H9 (cell line): Measurements from ENCODE around the gene AFDN. TPM values are rescaled to one million over a fixed set of nuclear protein-coding genes. Genes with fewer than 3 reads are reported as not detected.

ENCODE experiments used
- DNase-seq: peaks from one replicate; pipeline ENCODE4 v3.0.0-alpha.2; 2017
- H2AFZ ChIP-seq: one replicate; pipeline ENCODE4 v1.6.1; 2013; ENCODE audit warnings: mild to moderate bottlenecking, low read length, control low read depth, moderate library complexity
- H2AK5ac ChIP-seq: 2 replicates; pipeline ENCODE4 v1.6.1; 2013; ENCODE audit warnings: low read length, control low read depth, mixed read lengths; ENCODE audit not compliant: insufficient read length
- H2BK120ac ChIP-seq: one replicate; pipeline ENCODE4 v1.6.1; 2013; ENCODE audit warnings: low read depth, mild to moderate bottlenecking, low read length, control low read depth, inconsistent platforms; ENCODE audit not compliant: poor library complexity, severe bottlenecking
- H2BK12ac ChIP-seq: 2 replicates; pipeline ENCODE4 v1.6.1; 2013; ENCODE audit warnings: low read length, control low read depth, mixed read lengths, low read depth; ENCODE audit not compliant: insufficient read length
- H2BK15ac ChIP-seq: 2 replicates; pipeline ENCODE4 v1.6.1; 2013; ENCODE audit warnings: low read depth, low read length, control low read depth
- H2BK20ac ChIP-seq: one replicate; pipeline ENCODE4 v1.6.1; 2013; ENCODE audit warnings: low read depth, mild to moderate bottlenecking, low read length, control low read depth, inconsistent platforms; ENCODE audit not compliant: poor library complexity, severe bottlenecking
- H2BK5ac ChIP-seq: 2 replicates; pipeline ENCODE4 v1.6.1; 2013; ENCODE audit warnings: low read length, control low read depth, mixed read lengths; ENCODE audit not compliant: insufficient read length
- H3K14ac ChIP-seq: 2 replicates; pipeline ENCODE4 v1.6.1; 2013; ENCODE audit warnings: low read length, control low read depth; ENCODE audit not compliant: insufficient read depth
- H3K18ac ChIP-seq: 2 replicates; pipeline ENCODE4 v1.6.1; 2013; ENCODE audit warnings: low read depth, mild to moderate bottlenecking, mixed read lengths, low read length, control low read depth; ENCODE audit not compliant: insufficient read length
- H3K23ac ChIP-seq: 2 replicates; pipeline ENCODE4 v1.6.1; 2013; ENCODE audit warnings: low read length, control low read depth, mixed read lengths, low read depth; ENCODE audit not compliant: insufficient read length
- H3K23me2 ChIP-seq: 2 replicates; pipeline ENCODE4 v1.6.1; 2013; ENCODE audit warnings: low read depth, mild to moderate bottlenecking, mixed read lengths, low read length, control low read depth; ENCODE audit not compliant: insufficient read length, poor library complexity, severe bottlenecking
- H3K27ac ChIP-seq: 2 replicates; pipeline ENCODE4 v1.5.1; 2013; ENCODE audit warnings: low read length, control low read depth, mixed read lengths, low read depth; ENCODE audit not compliant: insufficient read length
- H3K27me3 ChIP-seq: 2 replicates; pipeline ENCODE4 v1.6.1; 2013; ENCODE audit warnings: low read length, control low read depth, inconsistent platforms; ENCODE audit not compliant: insufficient read depth
- H3K4ac ChIP-seq: 2 replicates; pipeline ENCODE4 v1.6.1; 2013; ENCODE audit warnings: low read depth, mild to moderate bottlenecking, control low read depth, inconsistent platforms, low read length, moderate library complexity
- H3K4me1 ChIP-seq: 2 replicates; pipeline ENCODE4 v1.6.1; 2013; ENCODE audit warnings: low read length, control low read depth, inconsistent platforms; ENCODE audit not compliant: insufficient read depth
- H3K4me2 ChIP-seq: 2 replicates; pipeline ENCODE4 v1.6.1; 2013; ENCODE audit warnings: low read length, control low read depth, mixed read lengths; ENCODE audit not compliant: insufficient read length, insufficient read depth
- H3K56ac ChIP-seq: 2 replicates; pipeline ENCODE4 v1.6.1; 2013; ENCODE audit warnings: low read depth, mild to moderate bottlenecking, mixed read lengths, low read length, control low read depth; ENCODE audit not compliant: insufficient read length
- H3K79me1 ChIP-seq: 2 replicates; pipeline ENCODE4 v1.6.1; 2013; ENCODE audit warnings: low read depth, mild to moderate bottlenecking, moderate library complexity, low read length, control low read depth, inconsistent platforms; ENCODE audit not compliant: insufficient read depth, poor library complexity, severe bottlenecking
- H3K79me2 ChIP-seq: 2 replicates; pipeline ENCODE4 v1.6.1; 2013; ENCODE audit warnings: low read length, control low read depth, inconsistent platforms; ENCODE audit not compliant: insufficient read depth
- H3K9ac ChIP-seq: 2 replicates; pipeline ENCODE4 v1.6.1; 2013; ENCODE audit warnings: low read length, control low read depth, mixed read lengths; ENCODE audit not compliant: insufficient read length; ENCODE audit errors: extremely low read depth
- H3K9me3 ChIP-seq: one replicate; pipeline ENCODE4 v1.6.1; 2013; ENCODE audit warnings: low read depth, low read length, inconsistent platforms; ENCODE audit not compliant: control insufficient read depth
- H3T11ph ChIP-seq: one replicate; pipeline ENCODE4 v1.6.1; 2013; ENCODE audit warnings: mild to moderate bottlenecking, low read length, control low read depth, inconsistent platforms
- H4K20me1 ChIP-seq: one replicate; pipeline ENCODE4 v1.6.1; 2013; ENCODE audit not compliant: control insufficient read depth, insufficient read length, insufficient read depth
- H4K5ac ChIP-seq: 2 replicates; pipeline ENCODE4 v1.6.1; 2013; ENCODE audit warnings: low read depth, mild to moderate bottlenecking, mixed read lengths, low read length, control low read depth; ENCODE audit not compliant: insufficient read length
- H4K8ac ChIP-seq: replicated peaks from 2 replicates; pipeline ENCODE4 v1.6.1; 2013; ENCODE audit warnings: low read length, control low read depth, mixed read lengths, low read depth; ENCODE audit not compliant: insufficient read length
- H4K91ac ChIP-seq: 2 replicates; pipeline ENCODE4 v1.6.1; 2013; ENCODE audit warnings: low read depth, mild to moderate bottlenecking, moderate library complexity, mixed read lengths, low read length, control low read depth; ENCODE audit not compliant: insufficient read length
- H3K27ac Mint-ChIP-seq, 3 experiments: 2 replicates in 2 of 3; 3 replicates in 1 of 3; pipeline ENCODE4 v1.8.0; 2020 to 2021; ENCODE audit warnings: mixed read lengths in 3 of 3, mild to moderate bottlenecking in 1 of 3, moderate library complexity in 1 of 3
- H3K27me3 Mint-ChIP-seq: 2 replicates; pipeline ENCODE4 v1.8.0; 2021; ENCODE audit warnings: low read depth, mild to moderate bottlenecking, moderate library complexity, mixed read lengths
- H3K36me3 Mint-ChIP-seq, 3 experiments: 2 replicates in 2 of 3; 3 replicates in 1 of 3; pipeline ENCODE4 v1.8.0; 2020 to 2021; ENCODE audit warnings: low read depth in 3 of 3, mixed read lengths in 3 of 3; ENCODE audit not compliant: insufficient read depth in 1 of 3
- H3K4me1 Mint-ChIP-seq, 2 experiments: 2 replicates each; pipeline ENCODE4 v1.8.0; 2020; ENCODE audit warnings: mixed read lengths in 2 of 2
- H3K4me3 Mint-ChIP-seq, 2 experiments: 2 replicates in 1 of 2; 3 replicates in 1 of 2; pipeline ENCODE4 v1.8.0; 2020 to 2021; ENCODE audit warnings: mild to moderate bottlenecking in 2 of 2, mixed read lengths in 2 of 2, moderate library complexity in 1 of 2
- H3K9me3 Mint-ChIP-seq, 2 experiments: 2 replicates in 1 of 2; 3 replicates in 1 of 2; pipeline ENCODE4 v1.8.0; 2020; ENCODE audit warnings: mild to moderate bottlenecking in 2 of 2, mixed read lengths in 2 of 2, moderate library complexity in 1 of 2
- WGBS: extraction: QIAGEN DNeasy Blood & Tissue Kit; methylation state at CpG from one replicate; pipeline ENCODE4 v1.1.7; 2013; ENCODE audit warnings: missing lambda C conversion rate, low lambda C conversion rate, mixed read lengths; ENCODE audit not compliant: insufficient read length; ENCODE audit errors: extremely low coverage; 5-methylcytosine and 5-hydroxymethylcytosine counted together
- total RNA-seq: library from RNA; stranded (reverse); gene quantifications from 2 replicates; pipeline ENCODE4 v1.2.1, GENCODE V29; 2021
- TF ChIP-seq, protein P1 (sequence below): fragments of 200-600 bp; sonication (generic); conservative IDR thresholded peaks from 3 replicates; pipeline ENCODE4 v1.8.0; 2021; ENCODE audit warnings: antibody characterized with exemption, mild to moderate bottlenecking

The AFDN gene
- total RNA-seq, 1 experiment from 2014 or later: 157 TPM

DNA sequence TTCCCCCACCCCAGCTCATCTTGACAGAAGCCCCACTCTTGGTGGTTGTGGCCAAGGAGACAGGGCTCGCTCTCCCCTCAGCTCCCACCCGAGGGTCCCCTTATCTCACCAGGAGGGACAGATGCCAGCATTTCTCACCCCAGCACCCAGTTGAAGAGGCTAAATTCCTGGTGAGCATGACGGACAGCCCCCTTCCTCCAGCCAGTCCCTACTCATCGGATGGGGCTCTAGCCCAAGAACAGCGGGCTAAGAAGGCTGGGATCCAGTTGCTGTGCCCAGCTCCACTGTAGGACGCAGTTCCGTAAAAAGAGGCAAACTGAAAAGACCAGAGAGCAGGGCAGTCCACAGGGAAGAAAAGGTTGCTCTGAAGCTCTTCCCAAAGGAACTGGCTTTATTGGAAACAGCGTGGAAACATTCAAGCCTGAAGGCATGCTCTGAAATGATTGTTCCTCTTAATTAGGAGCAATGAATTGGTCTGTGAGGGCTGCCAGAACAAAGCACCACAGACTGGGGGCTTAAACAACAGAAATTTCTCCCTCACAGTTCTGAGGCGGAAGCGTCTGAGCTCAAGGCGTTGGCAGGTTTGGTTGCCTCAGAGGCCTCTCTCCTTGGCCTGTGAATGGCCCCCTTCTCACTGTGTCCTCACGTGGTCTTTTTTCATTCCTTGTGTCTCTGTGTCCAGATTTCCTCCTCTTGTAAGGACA, 152.9 kb downstream of the AFDN start:
- Mint-ChIP-seq H3K4me1 (peaks cover 0 to 4% of the 10 kb centered on the region in 2 experiments; a peak in 2 of 4 replicates), H3K36me3 (peaks cover 3 to 4% (median 3%) of the 10 kb centered on the region in 3 experiments; a peak in 2 of 7 replicates), H3K27me3 (no peaks in the 10 kb centered on the region), H3K27ac (peak overlapping the region in 1 of 3 experiments; percentile 61; a peak in 1 of 7 replicates), H3K4me3 (no peak overlapping the region), H3K9me3 (peaks cover 5 to 6% of the 10 kb centered on the region in 2 experiments; a peak in 3 of 5 replicates)
- H4K5ac ChIP-seq: no peak overlapping the region
- no peak overlapping the region for H3K14ac ChIP-seq
- no peak overlapping the region for H3K27ac ChIP-seq
- no peak overlapping the region for H2AFZ ChIP-seq
- H3K4me1 ChIP-seq: no peaks in the 10 kb centered on the region
- H2BK12ac ChIP-seq: no peak overlapping the region
- H2BK5ac ChIP-seq: no peak overlapping the region
- TF ChIP-seq, protein P1, sequence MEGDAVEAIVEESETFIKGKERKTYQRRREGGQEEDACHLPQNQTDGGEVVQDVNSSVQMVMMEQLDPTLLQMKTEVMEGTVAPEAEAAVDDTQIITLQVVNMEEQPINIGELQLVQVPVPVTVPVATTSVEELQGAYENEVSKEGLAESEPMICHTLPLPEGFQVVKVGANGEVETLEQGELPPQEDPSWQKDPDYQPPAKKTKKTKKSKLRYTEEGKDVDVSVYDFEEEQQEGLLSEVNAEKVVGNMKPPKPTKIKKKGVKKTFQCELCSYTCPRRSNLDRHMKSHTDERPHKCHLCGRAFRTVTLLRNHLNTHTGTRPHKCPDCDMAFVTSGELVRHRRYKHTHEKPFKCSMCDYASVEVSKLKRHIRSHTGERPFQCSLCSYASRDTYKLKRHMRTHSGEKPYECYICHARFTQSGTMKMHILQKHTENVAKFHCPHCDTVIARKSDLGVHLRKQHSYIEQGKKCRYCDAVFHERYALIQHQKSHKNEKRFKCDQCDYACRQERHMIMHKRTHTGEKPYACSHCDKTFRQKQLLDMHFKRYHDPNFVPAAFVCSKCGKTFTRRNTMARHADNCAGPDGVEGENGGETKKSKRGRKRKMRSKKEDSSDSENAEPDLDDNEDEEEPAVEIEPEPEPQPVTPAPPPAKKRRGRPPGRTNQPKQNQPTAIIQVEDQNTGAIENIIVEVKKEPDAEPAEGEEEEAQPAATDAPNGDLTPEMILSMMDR: no peak
- no peak overlapping the region for H3K9ac ChIP-seq
- WGBS: no CpG with 5 or more reads among the region's 12 CpGs
- H3K23ac ChIP-seq: no peak overlapping the region
- H3K56ac ChIP-seq: no peak overlapping the region
- H3K79me2 ChIP-seq: no peaks in the 10 kb centered on the region
- no peak overlapping the region for H4K8ac ChIP-seq
- H2BK20ac ChIP-seq: no peak overlapping the region
- no peak overlapping the region for H2AK5ac ChIP-seq
- no peak overlapping the region for H2BK15ac ChIP-seq
- no peaks in the 10 kb centered on the region for H3K9me3 ChIP-seq
- H3T11ph ChIP-seq: no peak overlapping the region
- no peak overlapping the region for H2BK120ac ChIP-seq
- no peaks in the 10 kb centered on the region for H3K79me1 ChIP-seq
- H3K27me3 ChIP-seq: no peaks in the 10 kb centered on the region
- H4K20me1 ChIP-seq: no peaks in the 10 kb centered on the region
- H3K4ac ChIP-seq: no peak overlapping the region
- no peak overlapping the region for H4K91ac ChIP-seq
- H3K23me2 ChIP-seq: no peaks in the 10 kb centered on the region
- H3K4me2 ChIP-seq: no peak overlapping the region
- DNase-seq: no peak
- H3K18ac ChIP-seq: no peak overlapping the region
